Keratinocyte (primary cell): ENCODE data around the gene IFIT2. TPM values are rescaled to one million over a fixed set of nuclear protein-coding genes. Genes with fewer than 3 reads are reported as not detected.

ENCODE experiments used
- DNase-seq: peaks from one replicate; pipeline ENCODE4 v3.0.0-alpha.2; 2011; ENCODE audit warnings: low read depth, missing footprints, low spot score
- FAIRE-seq: peaks from 2 replicates; lab custom pipeline; 2011; peaks lifted over from hg19 to GRCh38; lab: Jason Lieb, UNC
- H2AFZ ChIP-seq: 2 replicates; pipeline ENCODE4 v1.6.0; 2012; ENCODE audit warnings: low read length, control low read depth, inconsistent platforms; ENCODE audit not compliant: control insufficient read depth
- H3K27ac ChIP-seq: 2 replicates; pipeline ENCODE4 v1.5.1; 2011; ENCODE audit warnings: low read length; ENCODE audit not compliant: control insufficient read depth, insufficient read depth
- H3K27me3 ChIP-seq: 3 replicates; pipeline ENCODE4 v1.6.0; 2011; ENCODE audit warnings: low read length; ENCODE audit not compliant: control insufficient read depth, insufficient read depth; ENCODE audit errors: extremely low read depth
- H3K36me3 ChIP-seq, 2 experiments: 2 replicates in 1 of 2; 3 replicates in 1 of 2; pipeline ENCODE4 v1.5.1; 2011; ENCODE audit warnings: low read length in 2 of 2, mild to moderate bottlenecking in 1 of 2; ENCODE audit not compliant: control insufficient read depth in 2 of 2, insufficient read depth in 2 of 2; ENCODE audit errors: extremely low read depth in 1 of 2
- H3K4me1 ChIP-seq: 3 replicates; pipeline ENCODE4 v1.5.1; 2011; ENCODE audit warnings: low read length; ENCODE audit not compliant: control insufficient read depth, insufficient read depth; ENCODE audit errors: extremely low read depth
- H3K4me2 ChIP-seq: 3 replicates; pipeline ENCODE4 v1.6.0; 2011; ENCODE audit warnings: low read depth, low read length; ENCODE audit not compliant: control insufficient read depth, insufficient read depth; ENCODE audit errors: extremely low read depth
- H3K4me3 ChIP-seq, 3 experiments: fragments of 200-600 bp in 1 of 3; sonication (generic) in 1 of 3; 2 replicates in 2 of 3; 3 replicates in 1 of 3; pipeline ENCODE4 v1.5.1; 2011 to 2016; ENCODE audit warnings: low read length in 3 of 3, mild to moderate bottlenecking in 3 of 3, control low read depth in 2 of 3, inconsistent platforms in 1 of 3, low read depth in 1 of 3, mixed read lengths in 1 of 3, mixed run types in 1 of 3, moderate library complexity in 1 of 3; ENCODE audit not compliant: control insufficient read depth in 2 of 3, insufficient read depth in 2 of 3; ENCODE audit errors: extremely low read depth in 1 of 3
- H3K79me2 ChIP-seq: 2 replicates; pipeline ENCODE4 v1.6.0; 2012; ENCODE audit warnings: low read length; ENCODE audit not compliant: control insufficient read depth, insufficient read depth
- H3K9ac ChIP-seq: 3 replicates; pipeline ENCODE4 v1.6.0; 2011; ENCODE audit warnings: low read length; ENCODE audit not compliant: control insufficient read depth, insufficient read depth; ENCODE audit errors: extremely low read depth
- H3K9me1 ChIP-seq: 3 replicates; pipeline ENCODE4 v1.6.0; 2011; ENCODE audit warnings: low read length; ENCODE audit not compliant: control insufficient read depth, insufficient read depth; ENCODE audit errors: extremely low read depth
- H3K9me3 ChIP-seq: 2 replicates; pipeline ENCODE4 v1.5.1; 2012; ENCODE audit warnings: low read depth, low read length; ENCODE audit not compliant: control insufficient read depth
- H4K20me1 ChIP-seq: 3 replicates; pipeline ENCODE4 v1.6.0; 2011; ENCODE audit warnings: low read length; ENCODE audit not compliant: control insufficient read depth, insufficient read depth; ENCODE audit errors: extremely low read depth
- CTCF ChIP-seq, 3 experiments: IDR thresholded peaks in 1 of 3; conservative IDR thresholded peaks in 1 of 3; optimal IDR thresholded peaks in 1 of 3; 2 replicates in 2 of 3; 3 replicates in 1 of 3; pipeline versions ENCODE3 to v1.5.1; 2011; ENCODE audit warnings: low read length in 3 of 3, mild to moderate bottlenecking in 3 of 3, moderate library complexity in 2 of 3, control low read depth in 1 of 3, inconsistent platforms in 1 of 3; ENCODE audit not compliant: insufficient read depth in 2 of 3; ENCODE audit errors: extremely low read depth in 1 of 3
- EZH2 ChIP-seq: IDR thresholded peaks from one replicate; pipeline ENCODE4 v1.6.1; 2012; ENCODE audit warnings: inconsistent platforms, mild to moderate bottlenecking, low read length, moderate library complexity
- dilution Hi-C: fragments of 300-500 bp; cut with MboI; formaldehyde crosslinking; loops from one replicate; pipeline ENCODE4 v1.7.0; 2020; ENCODE audit warnings: low sequenced_read_pairs; ENCODE audit not compliant: extremely low pct_ligation_motif_present
- polyA plus RNA-seq, 5 experiments: library from polyadenylated mRNA; depleted of rRNA in 3 of 5; stranded (reverse) in 3 of 5; stranded (forward) in 1 of 5; unstranded in 1 of 5; fragments of >200 nt; gene quantifications; 1 replicate in 1 of 5; 2 replicates in 3 of 5; 3 replicates in 1 of 5; pipeline versions ENCODE4 v1.2.1 to v1.2.3, GENCODE V29; 2011 to 2012; ENCODE audit warnings: missing spikeins in 2 of 5, low read depth in 1 of 5, low replicate concordance in 1 of 5

The IFIT2 gene
- polyA plus RNA-seq, 1 donor (not counting 4 experiments of a cell fraction or from before 2014, with no cell fraction given): 3.9 TPM

DNA sequence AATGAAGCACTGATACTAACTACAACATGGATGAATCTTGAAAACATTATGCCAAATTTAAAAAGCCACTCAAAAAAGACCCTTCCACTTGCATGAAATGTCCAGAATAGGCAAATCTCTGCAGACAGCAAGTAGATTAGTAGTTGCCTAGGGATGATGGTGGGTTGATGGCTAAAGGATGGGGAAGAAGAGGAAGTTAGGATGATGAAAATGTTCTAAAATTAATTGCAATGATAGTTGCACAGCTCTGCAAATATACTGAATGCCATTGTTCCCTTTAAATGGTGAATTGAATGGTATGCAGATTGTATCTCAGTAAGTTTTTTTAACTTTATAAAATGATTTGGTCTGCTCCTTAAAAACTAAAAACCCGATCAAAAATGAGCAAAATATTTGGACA lies 43.0 kb upstream of the IFIT2 start:
- Histone ChIP-seq H2AFZ (no peak overlapping the region), H3K79me2 (no peaks in the 10 kb centered on the region), H3K4me2 (no peak overlapping the region), H3K4me3 (no peak overlapping the region), H3K4me1 (peaks cover 29% of the 10 kb centered on the region), H3K27ac (no peak overlapping the region), H3K9ac (no peak overlapping the region), H3K9me1 (no peaks in the 10 kb centered on the region), H3K36me3 (no peaks in the 10 kb centered on the region), H4K20me1 (no peaks in the 10 kb centered on the region), H3K27me3 (no peaks in the 10 kb centered on the region), H3K9me3 (no peaks in the 10 kb centered on the region)
- DNase-seq (no peak), FAIRE-seq (no peak)
- no peak for TF ChIP-seq CTCF (optimal IDR thresholded peaks at IDR 0.05 in 1 of 3, IDR thresholded peaks at IDR 0.05 in 1 of 3, conservative IDR thresholded peaks at IDR 0.05 in 1 of 3; ENCODE audit: extremely low read depth in 1 of 3, insufficient read depth in 2 of 3, low read length in 3 of 3)
- dilution Hi-C loops: no loop called here

DNA sequence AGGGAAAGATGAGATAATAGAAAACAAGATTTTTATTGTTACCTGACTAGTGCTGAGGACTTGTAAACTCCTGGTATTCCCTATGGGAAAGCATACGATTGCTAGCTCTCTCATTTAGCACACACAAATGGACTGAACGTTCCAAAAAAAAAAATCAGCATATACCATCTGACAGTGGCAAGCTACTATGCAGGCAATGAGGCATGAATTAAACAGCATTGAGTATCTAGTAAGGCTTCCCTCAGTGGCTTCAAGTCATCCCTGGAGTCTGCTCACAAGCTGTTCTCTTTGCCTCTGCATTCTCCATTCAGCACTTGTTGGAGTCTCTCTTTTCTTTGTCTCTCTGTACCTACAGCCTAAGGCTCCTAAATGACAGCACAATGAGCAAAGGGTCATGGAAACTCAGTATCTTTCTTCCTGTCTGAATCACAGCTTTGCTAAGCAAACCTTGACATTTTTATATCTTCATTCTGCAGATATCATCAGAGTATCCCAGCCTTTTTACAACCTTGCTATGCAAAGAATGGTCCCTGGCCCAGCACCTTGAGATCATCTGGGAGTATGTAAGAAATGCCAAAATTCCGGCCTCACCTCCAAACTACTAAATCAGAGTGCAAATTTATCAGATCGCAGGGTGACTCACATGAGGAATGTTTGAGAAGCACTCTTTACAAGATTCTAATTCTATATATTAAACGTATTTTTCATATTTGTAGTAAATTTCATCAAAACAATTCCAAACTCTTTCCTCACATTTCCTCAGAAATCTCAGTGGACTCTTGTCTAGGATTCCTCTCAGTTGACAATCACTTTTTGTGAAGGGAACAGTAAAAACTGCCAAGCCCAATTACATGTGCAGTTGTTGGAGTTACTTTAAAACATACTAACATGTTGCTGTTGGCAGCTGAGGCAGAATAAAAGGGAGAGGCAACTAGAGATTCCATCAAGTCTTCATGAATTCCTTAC lies 39.5 kb upstream of the IFIT2 start:
- Histone ChIP-seq H3K27me3 (no peaks in the 10 kb centered on the region), H3K4me2 (peak overlapping the region; percentile 23), H3K79me2 (no peaks in the 10 kb centered on the region), H3K9me3 (peaks cover 4% of the 10 kb centered on the region), H3K4me3 (no peak overlapping the region), H3K9me1 (no peaks in the 10 kb centered on the region), H4K20me1 (no peaks in the 10 kb centered on the region), H3K4me1 (peaks cover 29% of the 10 kb centered on the region), H2AFZ (peak overlapping the region; percentile 18), H3K36me3 (no peaks in the 10 kb centered on the region), H3K27ac (peak overlapping the region; percentile 6), H3K9ac (no peak overlapping the region)
- TF ChIP-seq EZH2 (no peak), CTCF (optimal IDR thresholded peaks at IDR 0.05 in 1 of 3, IDR thresholded peaks at IDR 0.05 in 1 of 3, conservative IDR thresholded peaks at IDR 0.05 in 1 of 3; ENCODE audit: extremely low read depth in 1 of 3, insufficient read depth in 2 of 3, low read length in 3 of 3) (no peak)
- peak; percentile 88 for FAIRE-seq
- dilution Hi-C loops: no loop called here
- no peak for DNase-seq
